ENCODE measurements around the gene PP2D1. TPM values are rescaled to one million over a fixed set of nuclear protein-coding genes. Genes with fewer than 3 reads are reported as not detected.
"Not testable (repeated sequence)": the region's sequence is repeated elsewhere in the genome, so short reads cannot be mapped to it uniquely, and the experiment has no call there.

The PP2D1 gene
- total RNA-seq, 1 experiment from 2014 or later = not detected

GRCh38 chr3:19997502-19997901 lies 14.6 kb downstream of the PP2D1 start:
- in situ Hi-C loops (cut with HindIII; ENCODE audit: low sequenced_read_pairs) = no loop called here
- DNase-seq (ENCODE audit: low spot score) = no peak

GRCh38 chr3:19994796-19995195 lies 17.3 kb downstream of the PP2D1 start:
- DNase-seq (ENCODE audit: low spot score) = no peak
- in situ Hi-C loops (cut with HindIII; ENCODE audit: low sequenced_read_pairs) = no loop called here

GRCh38 chr3:19988904-19989303 lies 23.2 kb downstream of the PP2D1 start:
- DNase-seq (ENCODE audit: low spot score); in situ Hi-C loops (cut with HindIII; ENCODE audit: low sequenced_read_pairs): not testable (repeated sequence)

GRCh38 chr3:19972054-19972453 lies 40.0 kb downstream of the PP2D1 start:
- in situ Hi-C loops (cut with HindIII; ENCODE audit: low sequenced_read_pairs) = no loop called here
- no peak for DNase-seq (ENCODE audit: low spot score)

GRCh38 chr3:19970327-19970726 lies 41.7 kb downstream of the PP2D1 start:
- in situ Hi-C loops (cut with HindIII; ENCODE audit: low sequenced_read_pairs) = no loop called here
- no peak for DNase-seq (ENCODE audit: low spot score)

GRCh38 chr3:19967812-19968211 lies 44.3 kb downstream of the PP2D1 start:
- in situ Hi-C loops (cut with HindIII; ENCODE audit: low sequenced_read_pairs) = no loop called here

GRCh38 chr3:19967208-19967607 lies 44.9 kb downstream of the PP2D1 start:
- in situ Hi-C loops (cut with HindIII; ENCODE audit: low sequenced_read_pairs) = no loop called here
- no peak for DNase-seq (ENCODE audit: low spot score)

More at GRCh38 chr3:19967812-19968211, 44.3 kb downstream of the PP2D1 start:
- DNase-seq (ENCODE audit: low spot score) = no peak

- in situ Hi-C loops (cut with HindIII; ENCODE audit: low sequenced_read_pairs) = no loop called here
- no peak for DNase-seq (ENCODE audit: low spot score)
Observed at GRCh38 chr3:19961960-19962359, 50.1 kb downstream of the PP2D1 start.

GRCh38 chr3:19960696-19961095 lies 51.4 kb downstream of the PP2D1 start:
- no peak for DNase-seq (ENCODE audit: low spot score)
- in situ Hi-C loops (cut with HindIII; ENCODE audit: low sequenced_read_pairs) = no loop called here

GRCh38 chr3:19959505-19959904 lies 52.6 kb downstream of the PP2D1 start:
- no peak for DNase-seq (ENCODE audit: low spot score)
- in situ Hi-C loops (cut with HindIII; ENCODE audit: low sequenced_read_pairs) = no loop called here

- DNase-seq (ENCODE audit: low spot score); in situ Hi-C loops (cut with HindIII; ENCODE audit: low sequenced_read_pairs): not testable (repeated sequence)
Observed at GRCh38 chr3:19957354-19957753, 54.7 kb downstream of the PP2D1 start.

GRCh38 chr3:19954676-19955075 lies 57.4 kb downstream of the PP2D1 start:
- no peak for DNase-seq (ENCODE audit: low spot score)
- in situ Hi-C loops (cut with HindIII; ENCODE audit: low sequenced_read_pairs) = no loop called here

- no peak for DNase-seq (ENCODE audit: low spot score)
- in situ Hi-C loops (cut with HindIII; ENCODE audit: low sequenced_read_pairs) = no loop called here
Observed at GRCh38 chr3:19950316-19950715, 61.7 kb downstream of the PP2D1 start.

GRCh38 chr3:19948226-19948591 lies 63.9 kb downstream of the PP2D1 start:
- in situ Hi-C loops (cut with HindIII; ENCODE audit: low sequenced_read_pairs) = no loop called here
- no peak for DNase-seq (ENCODE audit: low spot score)

GRCh38 chr3:19947549-19948225 lies 64.4 kb downstream of the PP2D1 start:
- peak; percentile 43 for DNase-seq (ENCODE audit: low spot score)
- in situ Hi-C loops (cut with HindIII; ENCODE audit: low sequenced_read_pairs) = no loop called here

- peak; percentile 98 for DNase-seq (ENCODE audit: low spot score)
- in situ Hi-C loops (cut with HindIII; ENCODE audit: low sequenced_read_pairs) = no loop called here
Observed at GRCh38 chr3:19946832-19947548, 65.1 kb downstream of the PP2D1 start, which contains the start of gene RAB5A. RAB5A (plus strand) TSS chr3:19947097; CDS start chr3:19950899, 3,802 bp downstream.

- in situ Hi-C loops (cut with HindIII; ENCODE audit: low sequenced_read_pairs) = no loop called here
- DNase-seq (ENCODE audit: low spot score) = no peak
Observed at GRCh38 chr3:19945969-19946831, 65.9 kb downstream of the PP2D1 start.

GRCh38 chr3:19945534-19945933 lies 66.5 kb downstream of the PP2D1 start:
- no peak for DNase-seq (ENCODE audit: low spot score)

GRCh38 chr3:19940643-19941042 lies 71.4 kb downstream of the PP2D1 start:
- in situ Hi-C loops (cut with HindIII; ENCODE audit: low sequenced_read_pairs) = no loop called here
- no peak for DNase-seq (ENCODE audit: low spot score)

More at GRCh38 chr3:19945534-19945933, 66.5 kb downstream of the PP2D1 start:
- in situ Hi-C loops (cut with HindIII; ENCODE audit: low sequenced_read_pairs) = no loop called here

- DNase-seq (ENCODE audit: low spot score) = no peak
- in situ Hi-C loops (cut with HindIII; ENCODE audit: low sequenced_read_pairs) = no loop called here
Observed at GRCh38 chr3:19938295-19938627, 73.8 kb downstream of the PP2D1 start.
